Retina (tissue), 1 donor: ENCODE results near the gene STT3B.
"Not testable (repeated sequence)": the region's sequence is repeated elsewhere in the genome, so short reads cannot be mapped to it uniquely, and the experiment has no call there.

Experiments
- DNase-seq: peaks from one replicate; pipeline ENCODE4 v3.0.0-alpha.2; 2016

The STT3B gene

DNA sequence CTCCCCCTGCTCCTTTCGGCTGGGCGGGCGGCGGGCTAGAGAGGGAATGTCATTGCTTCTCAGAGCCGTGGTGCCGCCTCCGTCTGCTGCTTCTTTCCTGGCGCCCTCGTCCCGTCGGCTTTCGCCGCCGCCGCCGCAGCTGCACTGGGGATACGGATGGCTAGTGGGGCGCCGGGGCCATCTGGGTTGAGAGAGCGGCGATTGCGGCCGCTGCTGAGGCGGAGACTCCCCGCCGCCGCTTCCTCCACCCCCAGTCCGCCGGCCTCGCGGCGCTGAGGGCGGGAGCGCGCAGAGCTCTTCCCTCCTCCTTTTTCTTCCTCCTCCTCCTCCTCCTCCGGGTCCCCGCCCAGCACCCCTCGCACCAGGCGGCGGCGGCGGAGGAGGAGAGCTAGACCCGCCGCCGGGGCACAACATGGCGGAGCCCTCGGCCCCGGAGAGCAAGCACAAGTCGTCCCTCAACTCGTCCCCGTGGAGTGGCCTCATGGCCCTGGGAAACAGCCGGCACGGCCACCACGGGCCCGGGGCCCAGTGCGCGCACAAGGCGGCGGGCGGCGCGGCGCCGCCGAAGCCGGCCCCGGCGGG lies at the start of gene STT3B:
Gene STT3B, plus strand, starts transcription at position 339 of the 582 bp plus-strand sequence. Its CDS starts 74 bp downstream, at position 413.
- DNase-seq = peak; percentile 98

- DNase-seq = no peak
Observed at GRCh38 chr3:31483776-31484175, 48.9 kb upstream of the STT3B start.

GRCh38 chr3:31485196-31485595 lies 47.5 kb upstream of the STT3B start:
- DNase-seq = no peak

DNA sequence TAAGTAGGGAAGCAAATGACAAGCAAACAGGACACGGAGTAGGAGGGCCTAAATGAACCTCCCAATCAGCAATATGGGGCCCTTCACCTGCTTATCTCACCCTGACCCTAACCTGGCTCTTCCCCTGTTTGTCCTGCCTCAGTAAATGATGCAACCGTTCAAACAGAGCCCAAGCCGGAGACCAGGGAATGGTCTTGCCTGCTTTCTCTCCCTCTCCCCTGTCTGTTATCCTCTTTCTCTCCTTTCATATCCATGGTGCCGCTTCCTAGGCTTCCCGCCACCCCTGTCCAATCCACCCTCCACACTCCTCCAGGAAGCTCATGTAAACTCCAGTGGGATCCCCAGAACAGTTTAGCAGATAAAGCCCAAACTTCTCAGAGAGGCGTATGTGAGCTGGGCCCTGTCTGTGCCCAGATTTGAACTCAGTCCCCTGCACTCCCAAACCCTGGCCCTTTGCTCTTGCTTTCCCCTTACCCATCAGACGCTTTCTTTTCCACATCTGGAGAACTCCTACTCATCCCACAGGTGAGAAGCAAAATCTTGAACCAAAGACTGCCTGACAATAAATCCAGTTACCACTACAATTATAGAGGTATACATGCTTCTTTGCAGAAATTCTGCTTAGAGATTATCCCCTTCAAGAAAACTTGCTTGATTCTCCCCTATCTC lies 45.7 kb upstream of the STT3B start:
- DNase-seq = no peak

DNA sequence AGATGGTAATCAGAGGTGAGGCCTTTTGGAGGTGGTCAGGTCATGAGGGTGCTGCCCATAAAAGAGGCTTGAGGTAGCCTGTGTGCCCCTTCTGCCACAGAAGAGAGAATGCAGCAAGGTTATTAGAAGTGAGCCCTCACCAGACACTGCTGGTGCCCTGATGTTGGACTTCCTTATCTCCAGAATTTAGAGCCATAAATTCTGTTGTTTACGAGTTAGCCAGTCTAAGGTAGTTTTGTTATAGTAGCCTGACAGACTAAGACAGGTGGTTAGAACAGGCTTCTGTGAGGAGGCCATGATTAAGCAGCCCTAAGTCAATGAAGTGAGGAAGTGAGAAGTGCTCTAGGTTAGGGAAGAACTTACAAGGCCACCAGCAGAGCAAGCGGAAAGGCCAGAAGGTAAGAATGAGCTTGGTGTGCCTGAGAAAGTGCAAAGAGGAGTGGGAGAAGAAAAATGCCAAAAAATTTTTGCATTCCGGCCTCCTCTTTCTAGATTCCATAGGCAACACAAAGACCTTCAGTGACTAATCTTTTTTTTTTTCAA lies 44.2 kb upstream of the STT3B start:
- DNase-seq = no peak

GRCh38 chr3:31490502-31490901 lies 42.2 kb upstream of the STT3B start:
- no peak for DNase-seq

DNA sequence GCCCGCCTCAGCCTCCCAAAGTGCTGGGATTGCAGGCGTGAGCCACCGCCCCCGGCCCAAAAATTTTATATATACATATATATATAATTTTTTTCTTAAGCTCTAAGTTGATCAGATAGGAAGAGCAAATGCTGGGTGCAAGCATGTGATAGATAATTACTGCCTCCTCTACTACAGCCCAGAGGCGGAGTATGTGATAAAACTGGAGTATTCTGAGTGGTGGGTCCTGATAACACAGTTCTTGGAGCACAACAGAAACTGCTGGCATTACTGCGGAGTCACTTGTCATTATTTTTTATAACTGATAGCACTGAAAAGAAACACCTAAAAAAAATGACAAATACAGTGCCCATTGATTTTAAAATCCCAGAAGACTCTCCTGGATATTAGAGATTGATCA lies 41.1 kb upstream of the STT3B start:
- DNase-seq = no peak

GRCh38 chr3:31493149-31493548 lies 39.6 kb upstream of the STT3B start:
- DNase-seq = no peak

DNA sequence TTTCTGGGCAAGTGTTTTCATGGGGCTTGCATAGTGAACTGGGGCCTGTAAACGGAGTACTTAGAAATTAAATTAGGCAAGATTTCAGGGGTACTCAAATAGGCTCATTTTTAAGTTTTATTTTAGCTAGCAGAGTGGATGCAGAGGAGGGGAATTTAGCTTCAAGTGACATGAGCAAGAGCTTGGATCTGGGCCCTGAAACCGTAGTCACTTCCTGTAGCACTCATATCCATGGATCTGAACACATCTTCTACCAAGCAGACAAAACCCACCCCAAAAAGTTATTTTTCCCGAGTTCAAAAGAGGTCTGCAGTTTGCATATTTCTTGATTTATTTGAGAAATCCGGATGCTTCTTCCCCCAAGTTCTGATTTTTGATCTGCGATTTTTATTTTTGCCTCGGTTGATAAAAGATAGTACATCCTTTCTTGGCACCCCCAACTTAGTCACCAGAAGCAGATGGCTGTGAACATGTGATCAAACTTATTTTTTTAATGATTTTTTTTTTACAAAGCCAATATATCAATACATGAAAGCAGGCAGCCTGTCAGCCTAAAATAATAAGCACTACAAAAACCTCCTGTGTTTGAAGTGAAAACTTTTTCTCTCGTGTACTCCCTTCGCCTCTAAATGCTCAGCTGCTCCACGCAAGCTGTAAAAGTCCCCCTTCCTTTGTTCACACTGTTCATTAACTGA lies 36.6 kb upstream of the STT3B start:
- DNase-seq = no peak

DNA sequence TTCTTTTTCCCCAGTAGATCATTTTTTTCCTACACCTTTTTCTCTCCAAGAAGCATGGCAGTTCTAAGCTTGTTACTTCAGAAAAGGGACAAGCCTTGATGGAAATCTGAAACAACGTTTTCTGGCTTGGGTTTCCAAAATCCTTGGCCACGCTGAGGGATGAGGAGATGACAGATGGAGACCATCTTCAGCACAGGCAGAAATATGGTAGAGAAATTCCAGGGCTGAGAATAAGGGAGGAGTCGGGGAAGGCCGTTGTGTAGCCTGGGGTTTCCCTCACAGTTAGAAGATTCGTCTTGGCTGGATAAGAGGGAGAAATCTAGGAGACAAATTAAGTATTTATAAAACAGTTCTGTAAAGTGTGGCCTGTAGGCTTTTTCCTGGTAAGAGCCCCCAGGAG lies 33.9 kb upstream of the STT3B start:
- DNase-seq = no peak

GRCh38 chr3:31499281-31499680 lies 33.4 kb upstream of the STT3B start:
- DNase-seq = no peak

DNA sequence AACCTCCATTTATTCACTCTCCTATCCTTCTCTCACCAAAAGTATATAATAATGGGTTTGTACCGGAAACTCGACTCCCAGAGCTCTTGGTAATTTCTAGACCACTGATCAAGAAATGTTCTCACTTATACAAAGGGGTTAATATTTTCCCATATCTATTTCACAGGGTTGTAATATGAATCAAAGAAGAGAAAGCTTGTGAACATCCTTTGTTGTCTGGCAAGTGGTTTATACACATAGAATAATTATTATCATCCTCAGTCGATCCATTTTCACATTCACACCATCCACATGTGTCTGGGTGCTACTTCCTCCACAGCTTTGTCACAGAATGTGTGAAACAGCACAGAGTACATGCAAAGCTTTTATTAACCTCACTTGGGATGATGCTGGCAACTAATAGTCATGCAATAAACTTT lies 29.9 kb upstream of the STT3B start:
- DNase-seq = no peak

GRCh38 chr3:31503456-31503855 lies 29.3 kb upstream of the STT3B start:
- no peak for DNase-seq

DNA sequence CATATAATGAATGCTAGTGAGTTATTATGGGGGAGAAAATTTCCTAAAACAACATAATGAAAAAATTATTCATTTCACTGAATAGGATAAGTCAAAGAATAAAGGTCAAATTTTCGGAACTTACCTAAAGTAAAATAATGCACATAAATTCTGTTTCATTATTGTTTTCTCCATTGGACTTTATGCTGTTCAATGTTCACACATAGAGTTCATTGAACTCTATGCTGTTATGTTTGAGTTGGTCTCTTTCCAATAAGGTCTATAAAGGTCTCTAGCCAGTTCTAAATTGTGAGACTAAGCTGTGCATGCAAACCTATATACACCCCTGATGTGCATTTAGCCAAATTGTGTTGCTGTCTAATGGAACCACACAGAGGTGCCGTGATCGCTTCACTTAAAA lies 28.5 kb upstream of the STT3B start:
- no peak for DNase-seq

- DNase-seq = no peak
Observed at GRCh38 chr3:31505371-31506048, 27.2 kb upstream of the STT3B start.

GRCh38 chr3:31506515-31506914 lies 26.2 kb upstream of the STT3B start:
- not testable (repeated sequence) for DNase-seq

DNA sequence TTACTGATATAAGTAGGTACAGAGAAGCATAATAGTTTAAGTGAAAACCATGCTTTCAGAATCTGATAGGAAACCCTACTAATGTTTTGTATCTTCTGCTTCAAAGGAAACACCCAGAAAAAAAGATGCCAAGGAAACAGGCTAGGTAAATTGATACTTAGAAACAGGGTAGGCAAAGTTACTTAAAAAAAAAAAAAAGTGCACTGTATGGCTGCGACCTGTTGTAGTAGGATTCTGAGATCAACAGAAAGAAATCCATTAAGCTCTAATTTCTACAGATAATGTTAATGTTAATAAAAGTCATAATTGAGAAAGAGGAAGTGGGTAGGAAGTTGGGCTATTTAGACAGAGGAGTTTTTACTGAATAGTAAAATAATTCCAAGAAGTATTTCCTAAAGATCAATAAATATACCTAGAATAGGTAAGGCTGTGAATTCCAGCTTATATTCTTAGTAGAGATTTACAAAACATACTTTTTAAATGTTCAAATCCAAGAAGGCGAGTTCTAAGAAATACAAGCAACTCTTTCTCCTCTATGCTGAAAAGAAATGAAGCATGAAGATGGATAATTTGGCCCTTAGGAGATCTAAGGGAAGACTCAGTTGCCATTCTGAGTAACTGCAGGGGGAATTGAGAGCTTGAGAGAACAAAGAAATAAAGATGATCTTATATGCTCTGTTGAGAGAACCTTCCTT lies 24.1 kb upstream of the STT3B start:
- no peak for DNase-seq

DNA sequence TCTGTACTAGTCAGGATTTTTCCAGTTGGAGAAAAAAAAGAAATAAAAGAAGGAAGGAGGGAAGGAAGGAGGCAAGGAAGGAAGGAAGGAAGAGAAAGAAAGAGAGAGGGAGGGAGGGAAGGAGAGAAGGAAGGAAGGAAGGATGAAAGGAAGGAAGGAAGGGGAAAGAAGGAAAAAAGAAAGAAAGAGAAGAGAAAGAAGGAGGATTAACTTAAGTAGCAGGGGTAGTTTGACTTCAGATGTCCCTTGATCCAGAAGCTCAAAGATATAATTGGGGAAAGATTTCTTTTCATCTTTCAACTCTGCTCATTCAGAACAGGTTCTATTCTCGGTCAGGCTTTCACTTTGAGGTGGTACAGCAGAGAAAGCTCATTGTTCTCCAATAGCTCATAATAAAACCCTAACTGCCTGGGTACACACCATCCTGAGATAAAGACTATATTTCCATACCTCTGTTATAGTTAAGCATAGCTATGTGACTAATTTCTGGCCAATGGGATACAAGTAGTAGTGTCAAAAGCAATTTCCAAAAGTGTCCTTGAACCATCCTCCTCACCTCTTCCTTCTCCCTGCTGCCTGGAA lies 23.5 kb upstream of the STT3B start:
- DNase-seq = no peak

- no peak for DNase-seq
Observed at GRCh38 chr3:31514570-31514969, 18.2 kb upstream of the STT3B start.

DNA sequence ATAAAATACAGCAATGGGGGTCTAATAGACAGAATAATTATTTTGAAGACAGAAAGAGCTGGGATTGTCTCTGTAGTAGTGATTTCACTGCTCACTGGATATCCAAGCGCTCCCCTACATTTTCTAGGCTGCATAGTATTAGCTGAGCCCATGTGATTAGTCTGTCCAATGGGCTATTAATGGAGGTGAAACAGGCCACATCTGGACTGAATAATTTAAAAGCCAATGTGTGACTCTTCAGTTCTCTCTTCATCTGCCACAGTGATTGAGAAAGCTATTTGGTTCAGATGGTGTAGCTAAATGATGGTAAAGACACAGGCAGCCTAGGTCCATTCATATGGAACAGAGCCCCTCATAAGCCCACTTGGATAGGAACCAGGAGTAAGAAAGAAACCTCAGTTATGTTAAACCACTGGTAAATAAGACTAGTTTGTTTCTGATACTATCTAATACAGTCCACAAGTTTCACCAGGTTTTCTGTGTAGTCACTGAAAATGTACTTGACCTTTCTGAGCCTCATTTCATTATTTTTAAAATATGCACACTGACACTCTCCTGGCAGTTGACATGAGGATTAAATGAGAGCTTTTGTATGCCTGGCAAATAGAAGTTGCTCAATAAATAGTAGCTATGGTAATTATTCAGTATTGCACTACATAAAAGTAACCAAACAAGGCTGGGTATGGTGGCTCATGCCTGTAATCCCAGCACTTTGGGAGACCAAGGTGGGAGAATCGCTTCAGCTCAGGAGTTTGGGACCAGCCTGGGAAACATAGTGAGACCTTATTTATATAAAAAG lies 17.0 kb upstream of the STT3B start:
- no peak for DNase-seq

DNA sequence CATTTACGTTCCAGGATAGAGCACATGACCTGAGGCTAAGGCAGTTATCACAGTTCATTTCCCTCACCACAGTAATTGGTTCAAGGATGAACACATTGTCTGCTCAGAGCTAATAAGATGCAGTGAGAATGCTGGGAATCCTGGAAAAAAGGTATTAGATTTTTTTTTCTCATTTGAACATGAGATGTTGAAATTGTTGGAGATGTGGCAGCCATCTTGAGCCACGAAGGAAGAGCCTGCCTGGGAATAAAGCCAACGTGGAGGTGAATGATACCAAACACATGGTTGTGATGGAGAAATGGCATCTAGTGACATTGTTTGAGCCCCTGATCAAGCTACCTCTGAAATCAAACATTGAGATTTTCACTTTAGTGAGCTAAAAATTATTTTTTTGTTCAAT lies 16.0 kb upstream of the STT3B start:
- no peak for DNase-seq

- no peak for DNase-seq
Observed at GRCh38 chr3:31521468-31521867, 11.3 kb upstream of the STT3B start.
